NCI-H446 treated with DMSO at 0.1 percent for 48 hours (cell line): ENCODE data around the gene UCN.
"Not testable (repeated sequence)": the region's sequence is repeated elsewhere in the genome, so short reads cannot be mapped to it uniquely, and the experiment has no call there.

ENCODE experiments used
- DNase-seq: peaks from one replicate; lab custom pipeline; 2025; lab: John Stamatoyannopoulos, UW

The UCN gene

DNA sequence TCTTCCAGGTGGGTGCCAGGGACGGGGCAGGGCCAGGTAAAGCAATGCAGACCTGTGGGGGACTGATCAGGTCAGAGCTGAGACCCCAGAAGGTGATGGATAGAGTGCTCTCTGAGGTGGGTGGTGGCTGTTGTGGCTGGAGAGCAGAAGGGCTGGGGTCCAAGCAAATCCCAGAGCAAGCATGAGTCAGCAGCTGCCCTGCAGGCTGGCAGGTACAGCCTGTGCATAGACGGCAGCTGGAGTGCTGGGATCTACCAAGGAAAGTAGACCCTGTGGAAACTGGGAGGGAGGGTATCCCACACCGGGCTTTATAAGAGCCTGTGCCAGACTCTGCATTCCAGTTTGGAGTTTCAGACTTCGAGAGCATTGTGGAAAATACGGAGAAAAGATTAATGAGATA lies 25.4 kb downstream of the UCN start:
- no peak for DNase-seq

DNA sequence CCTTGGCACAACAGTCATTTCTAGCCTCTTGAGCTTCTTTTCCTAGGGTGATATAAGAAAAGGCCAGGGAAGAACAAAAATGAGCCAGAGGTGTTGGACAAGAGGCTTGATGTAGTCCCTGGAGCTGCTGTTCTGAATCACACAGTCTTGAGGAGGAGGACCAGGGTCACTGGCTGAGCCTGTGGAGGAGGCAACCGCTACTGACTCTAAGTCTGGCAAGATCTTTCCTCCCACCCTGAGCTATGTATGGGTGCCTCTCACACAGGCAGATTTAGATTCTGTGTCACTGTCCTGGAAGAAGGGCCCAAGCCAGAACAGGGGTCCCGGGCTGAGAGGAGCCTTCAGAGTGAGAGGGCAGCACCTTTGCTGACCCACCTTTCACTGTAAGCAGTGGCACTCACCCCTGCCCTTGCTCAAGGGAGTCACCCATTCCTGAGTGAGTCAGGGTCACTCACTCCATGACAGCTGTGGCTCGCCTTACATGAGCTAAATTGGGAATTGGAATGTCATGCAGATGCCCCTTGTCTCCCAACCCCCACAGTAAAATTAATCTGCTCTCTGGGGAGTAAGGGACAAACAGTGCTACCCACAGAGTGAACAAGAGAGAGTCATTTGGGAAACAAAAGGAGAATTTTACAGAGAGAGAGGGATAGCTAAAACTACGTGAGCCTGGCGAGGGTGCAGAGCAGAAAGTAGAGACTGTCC lies 26.2 kb downstream of the UCN start, which contains the start of gene TRIM54:
Gene TRIM54 (plus strand): TSS at position 575 of the 705 bp plus-strand sequence. CDS start 303 bp downstream, outside the sequence.
- DNase-seq = no peak

DNA sequence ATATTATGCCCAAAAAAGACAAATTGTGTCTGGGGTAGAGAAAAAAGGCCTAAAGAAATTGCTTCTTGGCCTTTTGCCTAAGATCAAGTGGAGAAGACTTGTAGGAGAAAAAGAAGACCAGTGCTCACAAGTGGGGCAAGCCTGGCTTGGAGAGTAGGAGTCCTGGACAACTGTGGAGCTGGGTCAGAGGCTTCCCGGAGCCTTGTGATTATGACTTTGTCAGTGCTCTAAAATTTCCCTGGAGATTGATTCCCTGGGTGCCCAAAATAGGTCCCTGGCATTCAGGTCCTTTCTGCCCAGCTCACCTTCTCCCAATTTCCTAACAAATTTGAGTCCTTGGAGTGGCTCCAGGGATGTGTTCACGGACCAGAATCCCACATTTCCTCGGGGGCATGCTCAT lies 26.8 kb downstream of the UCN start:
- no peak for DNase-seq

DNA sequence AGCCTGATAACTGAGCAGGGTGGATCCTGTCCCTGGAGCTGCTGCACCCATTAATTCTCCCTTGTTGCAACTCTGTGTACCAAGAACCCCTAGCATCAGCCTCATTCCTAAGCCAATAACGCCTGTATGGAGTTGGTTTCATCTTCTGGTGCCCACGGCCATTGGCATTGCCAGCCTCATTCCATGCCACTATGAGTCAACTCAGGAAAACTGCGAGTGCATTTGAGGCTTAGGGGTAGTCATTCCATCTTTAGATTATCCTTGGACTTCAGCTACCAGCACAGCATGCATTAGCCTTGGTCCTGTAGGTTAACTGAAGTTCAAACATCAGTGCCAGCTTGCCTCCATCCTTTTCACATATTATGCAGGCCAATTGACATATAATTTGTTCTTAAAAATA lies 27.4 kb downstream of the UCN start:
- DNase-seq = no peak

DNA sequence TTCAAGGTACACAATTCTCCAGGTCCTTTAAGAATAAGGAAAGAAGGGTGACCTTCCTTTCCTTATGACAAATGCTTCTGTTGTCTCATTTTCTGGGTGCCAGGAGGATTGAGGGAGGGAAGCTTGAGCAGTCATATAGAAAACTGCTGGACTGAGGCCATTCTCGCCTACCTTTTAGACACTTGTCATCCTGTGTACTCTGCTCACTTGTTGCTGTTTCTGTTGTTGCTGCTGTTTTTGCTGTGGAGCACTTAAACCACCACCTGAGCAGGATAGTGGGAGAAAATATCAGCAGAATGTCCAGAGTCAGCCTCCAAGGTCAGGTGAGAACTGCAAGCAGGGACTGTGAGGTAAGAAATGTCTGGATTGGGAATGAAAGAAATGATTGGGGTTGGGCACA lies 30.2 kb downstream of the UCN start:
- no peak for DNase-seq

DNA sequence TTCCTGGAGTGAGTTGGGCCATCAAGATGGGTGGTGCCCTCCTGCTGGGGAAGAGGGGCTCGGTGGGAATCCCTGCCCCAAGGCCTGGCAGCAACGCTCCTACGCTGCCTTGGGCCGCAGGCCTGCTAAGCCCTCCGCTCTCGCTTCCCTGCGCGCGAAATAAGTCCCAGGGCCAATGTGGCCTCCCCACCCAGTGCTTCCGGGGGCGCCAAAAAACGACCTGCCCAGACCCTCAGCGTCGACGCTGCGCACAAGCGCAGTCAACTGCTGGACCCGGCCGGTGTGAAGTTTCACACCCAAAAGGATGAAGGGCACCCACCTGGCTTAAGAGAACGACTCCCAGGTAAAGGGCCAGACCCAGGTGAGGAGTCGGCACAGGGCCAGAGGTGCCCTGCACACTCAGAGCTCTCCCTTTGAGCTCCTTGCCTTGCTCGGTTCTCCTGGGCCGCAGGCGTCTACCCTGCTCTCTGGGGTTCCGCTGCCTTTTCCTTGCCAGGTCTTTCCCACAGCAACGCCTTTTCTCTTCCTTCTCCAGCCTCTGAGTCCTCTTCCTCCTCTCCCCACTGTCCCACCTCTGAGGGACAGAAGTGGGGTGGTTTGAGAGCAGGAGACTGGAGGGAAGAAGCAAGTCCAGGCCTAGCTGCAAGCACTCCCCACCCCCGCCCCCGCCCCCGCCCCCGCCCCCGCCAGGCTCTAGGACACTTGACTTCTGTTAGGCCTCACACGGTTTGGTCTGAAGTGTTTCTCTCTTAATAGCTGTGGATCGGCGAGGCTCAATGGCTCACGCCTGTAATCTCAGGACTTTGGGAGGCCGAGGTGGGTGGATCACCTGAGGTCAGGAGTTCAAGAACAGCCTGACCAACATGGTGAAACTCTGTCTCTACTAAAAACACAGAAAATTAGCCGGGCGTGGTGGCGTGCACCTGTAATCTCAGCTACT lies 32.8 kb downstream of the UCN start, which contains the start of gene DNAJC5G:
Gene DNAJC5G (plus strand): TSS at position 223 of the 940 bp plus-strand sequence. CDS start 1,296 bp downstream, outside the sequence.
- DNase-seq = no peak

DNA sequence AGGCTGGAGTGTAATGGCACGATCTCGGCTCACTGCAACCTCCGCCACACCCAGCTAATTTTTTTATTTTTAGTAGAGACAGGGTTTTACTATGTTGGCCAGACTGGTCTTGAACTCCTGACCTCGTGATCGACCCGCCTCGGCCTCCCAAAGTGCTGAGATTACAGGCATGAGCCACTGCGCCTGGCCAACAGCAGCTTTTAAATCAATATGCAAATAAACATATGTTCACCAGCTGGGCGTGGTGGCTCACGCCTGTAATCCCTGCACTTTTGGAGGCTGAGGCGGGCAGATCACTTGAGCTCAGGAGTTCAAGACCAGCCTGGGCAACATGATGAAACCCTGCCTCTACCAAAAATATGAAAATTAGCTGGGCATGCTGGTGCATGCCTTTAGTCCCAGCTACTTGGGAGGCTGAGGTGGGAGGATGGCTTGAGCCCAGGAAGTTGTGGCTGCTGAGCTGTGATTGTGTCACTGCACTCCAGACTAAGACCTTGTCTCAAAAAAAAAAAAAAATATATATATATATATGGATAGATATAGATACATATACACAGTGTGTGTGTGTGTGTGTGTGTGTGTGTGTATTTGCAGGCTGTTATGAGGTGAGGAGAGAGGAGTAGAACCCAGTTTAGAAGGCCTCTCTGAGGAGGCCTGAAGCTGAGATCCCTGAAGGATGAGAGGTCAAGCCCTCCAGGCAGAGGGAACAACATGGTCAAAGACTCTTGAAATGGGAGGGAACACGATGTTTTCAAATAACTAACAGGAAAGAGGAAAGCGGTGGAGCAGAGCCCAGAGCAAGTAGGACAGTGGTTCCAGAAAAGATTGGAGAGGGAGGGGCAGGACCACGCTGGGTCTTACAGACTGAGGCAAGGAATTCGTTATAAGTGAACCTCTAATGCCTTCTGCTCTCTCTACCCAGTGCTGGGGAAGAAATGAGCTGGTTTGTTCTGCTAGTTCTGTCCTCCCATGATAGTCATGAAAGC lies 35.4 kb downstream of the UCN start:
- DNase-seq = not testable (repeated sequence)

DNA sequence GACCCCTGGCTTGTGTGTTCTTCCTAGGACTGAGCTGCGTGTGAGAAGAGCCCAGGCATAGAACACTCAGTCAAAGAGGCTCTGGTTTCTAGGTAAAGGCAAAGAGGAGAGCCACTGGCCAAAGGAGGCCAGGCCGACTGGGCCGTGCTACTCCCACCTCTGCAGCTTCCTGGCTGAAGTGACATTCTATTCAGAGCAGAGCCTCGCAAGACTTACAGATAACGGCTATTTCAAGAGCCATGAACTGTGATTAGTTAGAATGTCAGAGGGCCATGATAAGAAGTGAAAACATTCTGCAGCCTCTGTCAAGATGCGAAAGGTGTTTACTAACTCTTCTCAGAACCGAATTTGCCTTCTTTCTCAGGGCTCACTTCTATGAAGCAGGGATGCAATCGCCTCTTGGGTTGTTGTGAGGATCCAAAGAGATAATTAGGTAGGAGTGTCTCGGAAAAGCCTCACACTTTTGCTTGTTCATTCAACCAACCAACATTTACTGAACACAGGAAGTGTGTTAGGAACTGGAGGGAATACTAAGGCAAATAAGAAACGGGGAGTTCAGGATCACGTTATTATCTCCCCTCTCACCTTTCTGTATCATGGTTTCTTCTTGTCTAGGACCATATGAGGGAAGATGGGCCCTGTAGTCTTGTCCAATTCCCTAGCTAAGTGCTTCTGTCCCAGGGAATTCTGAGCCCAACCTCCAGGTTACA lies 36.5 kb downstream of the UCN start:
- no peak for DNase-seq

DNA sequence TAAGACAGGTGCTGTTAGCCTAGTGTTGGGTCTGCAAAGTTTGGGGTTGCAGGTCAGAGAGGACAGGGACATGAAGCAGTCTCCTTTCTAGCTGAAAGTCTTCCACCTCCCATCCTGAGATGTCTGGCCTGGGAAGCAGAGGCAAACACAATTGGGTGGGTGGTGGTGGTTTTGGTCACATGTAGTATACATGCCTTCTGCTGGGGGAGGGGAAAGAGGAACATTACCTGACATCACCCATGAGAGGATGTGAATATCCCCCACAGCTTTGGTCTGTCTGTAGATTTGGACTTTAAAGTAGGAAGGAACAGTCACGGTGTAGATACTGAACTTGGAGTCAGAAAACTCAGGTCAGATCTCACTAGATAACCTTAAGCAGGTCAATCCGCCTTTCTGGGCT lies 37.6 kb downstream of the UCN start:
- no peak for DNase-seq

DNA sequence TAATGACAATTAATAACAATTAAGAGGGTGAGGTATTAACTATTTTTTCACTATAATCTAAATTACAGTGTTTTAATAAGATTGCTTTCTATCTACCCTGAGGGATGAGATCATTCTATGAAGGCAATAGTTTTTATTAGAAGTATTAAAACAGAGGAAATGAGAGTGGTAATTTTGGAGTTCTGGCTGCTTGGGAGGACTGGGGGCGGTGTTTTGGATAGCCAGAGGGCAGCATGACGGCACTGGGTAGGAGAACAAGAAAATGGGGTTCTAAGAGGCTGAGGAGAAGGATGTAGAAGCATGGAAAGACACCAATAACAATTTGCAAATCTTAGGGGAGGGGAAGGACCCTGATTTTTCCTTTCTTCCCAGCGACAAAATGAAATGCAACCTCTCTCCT lies 38.1 kb downstream of the UCN start:
- no peak for DNase-seq

DNA sequence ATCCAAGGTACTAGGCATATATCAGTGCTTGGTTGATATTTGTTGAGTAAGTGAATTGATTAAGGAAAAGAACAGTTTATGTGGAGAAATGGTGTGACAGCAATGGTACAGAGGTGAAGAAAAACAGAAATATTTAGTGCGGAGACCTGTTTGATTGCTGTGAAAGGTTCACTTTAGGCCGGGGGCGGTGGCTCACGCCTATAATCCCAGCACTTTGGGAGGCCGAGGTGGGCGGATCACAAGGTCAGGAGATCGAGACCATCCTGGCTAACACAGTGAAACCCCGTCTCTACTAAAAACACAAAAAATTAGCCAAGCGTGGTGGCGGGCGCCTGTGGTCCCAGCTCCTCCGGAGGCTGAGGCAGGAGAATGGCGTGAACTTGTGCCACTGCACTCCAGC lies 39.9 kb downstream of the UCN start:
- not testable (repeated sequence) for DNase-seq

DNA sequence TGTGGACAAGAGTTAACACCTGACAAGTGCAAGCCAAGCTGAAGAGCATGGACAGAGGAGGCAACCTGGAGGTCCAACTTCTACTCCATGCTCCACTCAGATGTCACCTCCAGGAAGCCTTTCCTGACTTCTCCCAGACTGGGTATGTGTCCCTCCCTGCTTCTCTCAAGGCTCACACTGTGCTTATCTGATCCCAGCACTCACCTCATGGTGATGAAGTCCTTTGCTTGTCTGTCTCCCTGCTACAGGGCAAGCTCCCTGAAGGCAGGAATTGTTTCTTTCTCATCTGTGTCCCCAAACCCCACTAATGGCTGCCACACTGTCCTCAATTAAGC lies 42.7 kb downstream of the UCN start:
- no peak for DNase-seq

DNA sequence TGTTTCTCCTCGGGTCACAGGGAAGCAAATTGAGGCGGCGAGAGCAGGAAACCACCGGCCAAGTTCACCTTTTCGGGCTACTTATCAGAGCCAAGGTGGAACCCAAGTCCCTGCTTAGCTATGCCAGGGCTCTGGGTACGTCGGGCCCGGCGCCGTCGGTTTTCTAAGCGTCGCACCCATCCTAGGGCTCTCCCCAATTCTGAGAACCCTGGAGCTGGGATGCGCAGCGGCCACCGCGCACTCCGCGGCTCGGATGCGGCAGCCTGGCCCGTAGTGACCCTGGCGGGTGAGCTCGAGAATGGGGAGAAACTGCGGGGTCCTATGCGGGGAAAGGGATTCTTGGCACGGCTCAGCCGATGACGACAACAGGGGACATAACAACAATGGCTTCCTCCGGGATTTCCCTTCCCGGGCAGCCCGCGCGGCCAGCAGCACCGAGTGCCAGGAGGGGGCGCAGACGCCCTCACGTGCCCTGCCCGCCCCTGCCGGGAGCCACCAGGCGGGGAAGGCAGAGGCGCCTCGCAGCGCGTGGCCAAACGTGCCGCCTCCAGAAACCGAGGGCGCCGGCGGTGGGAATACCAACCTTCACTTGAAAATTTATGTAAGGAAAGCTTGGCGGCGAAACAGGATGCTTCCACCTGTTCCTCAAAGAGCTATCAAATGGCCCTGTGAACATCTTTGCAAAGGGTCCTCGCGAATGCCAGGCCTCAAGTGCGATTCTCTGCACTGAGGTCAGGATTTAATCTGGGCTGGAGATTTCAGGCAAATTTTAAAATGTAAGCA lies 43.3 kb downstream of the UCN start:
- DNase-seq = peak; percentile 16

DNA sequence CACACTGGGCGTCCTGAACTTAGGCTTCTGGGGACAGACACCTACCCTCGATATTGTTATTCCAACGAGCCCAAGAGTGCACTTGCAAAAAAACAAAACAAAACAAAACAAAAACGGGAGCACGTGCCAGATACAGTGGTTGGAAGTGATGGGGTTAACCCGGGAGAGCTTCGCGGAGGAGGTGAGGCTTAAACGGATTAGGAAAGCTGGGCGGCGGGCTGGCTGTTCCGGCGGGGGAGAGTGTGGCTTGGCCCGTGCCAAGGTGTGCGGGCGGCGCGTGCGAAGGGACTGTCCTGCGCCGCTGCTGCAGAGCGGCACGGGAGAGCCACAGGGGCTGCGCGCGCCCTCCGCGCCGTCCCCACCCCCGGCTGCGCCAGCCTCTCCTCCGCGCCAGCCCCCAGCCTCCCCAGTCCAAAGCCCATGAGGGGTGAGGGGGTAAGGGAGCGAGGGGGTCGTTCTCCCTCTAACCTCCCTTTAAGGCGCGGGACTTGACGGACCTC lies 43.9 kb downstream of the UCN start:
- no peak for DNase-seq

DNA sequence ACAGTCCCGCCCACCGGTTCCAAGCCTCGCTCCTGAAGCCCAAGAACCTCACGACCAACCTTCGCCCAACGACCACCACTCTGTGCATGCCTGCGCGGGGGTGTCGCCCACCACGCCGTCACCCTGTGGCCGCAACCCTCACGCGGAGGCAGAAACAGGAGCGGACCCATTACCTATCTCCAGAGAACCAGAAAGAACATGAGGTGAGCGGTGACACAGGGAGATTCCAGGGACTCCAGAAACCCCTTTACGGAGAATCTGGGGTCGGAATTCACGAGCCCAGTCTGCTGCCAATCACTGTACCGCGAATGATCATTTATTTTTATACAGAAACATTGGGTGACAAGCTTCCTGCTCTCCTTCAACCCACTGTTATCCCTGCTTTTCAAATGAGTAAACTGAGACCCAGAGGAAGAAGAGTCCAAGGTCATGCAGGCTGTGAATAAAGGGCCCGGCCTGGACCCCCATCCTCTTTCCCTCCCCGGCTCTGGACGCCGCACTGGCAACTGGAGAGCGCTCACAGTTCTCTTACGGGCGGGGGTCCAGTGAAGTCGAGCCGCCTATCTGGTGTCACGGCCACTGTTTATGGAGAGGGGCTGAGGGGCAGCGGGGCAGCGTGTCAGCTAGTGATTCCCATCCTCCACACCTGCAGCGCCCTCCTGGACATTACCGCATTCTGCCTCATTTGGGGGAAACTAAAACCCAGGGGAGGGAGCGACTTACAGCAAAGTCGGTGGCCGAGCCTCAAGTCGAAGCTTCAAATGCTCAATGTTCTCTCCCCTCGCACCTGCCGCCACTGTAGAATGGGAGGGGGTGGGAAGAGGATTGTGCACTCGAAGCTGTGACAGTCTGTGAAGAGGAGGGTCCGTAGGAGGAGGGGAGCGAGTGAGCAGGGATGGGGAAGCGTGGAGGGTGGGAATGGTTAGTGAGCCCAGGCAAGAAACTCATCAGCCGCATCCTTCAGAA lies 44.7 kb downstream of the UCN start:
- no peak for DNase-seq

DNA sequence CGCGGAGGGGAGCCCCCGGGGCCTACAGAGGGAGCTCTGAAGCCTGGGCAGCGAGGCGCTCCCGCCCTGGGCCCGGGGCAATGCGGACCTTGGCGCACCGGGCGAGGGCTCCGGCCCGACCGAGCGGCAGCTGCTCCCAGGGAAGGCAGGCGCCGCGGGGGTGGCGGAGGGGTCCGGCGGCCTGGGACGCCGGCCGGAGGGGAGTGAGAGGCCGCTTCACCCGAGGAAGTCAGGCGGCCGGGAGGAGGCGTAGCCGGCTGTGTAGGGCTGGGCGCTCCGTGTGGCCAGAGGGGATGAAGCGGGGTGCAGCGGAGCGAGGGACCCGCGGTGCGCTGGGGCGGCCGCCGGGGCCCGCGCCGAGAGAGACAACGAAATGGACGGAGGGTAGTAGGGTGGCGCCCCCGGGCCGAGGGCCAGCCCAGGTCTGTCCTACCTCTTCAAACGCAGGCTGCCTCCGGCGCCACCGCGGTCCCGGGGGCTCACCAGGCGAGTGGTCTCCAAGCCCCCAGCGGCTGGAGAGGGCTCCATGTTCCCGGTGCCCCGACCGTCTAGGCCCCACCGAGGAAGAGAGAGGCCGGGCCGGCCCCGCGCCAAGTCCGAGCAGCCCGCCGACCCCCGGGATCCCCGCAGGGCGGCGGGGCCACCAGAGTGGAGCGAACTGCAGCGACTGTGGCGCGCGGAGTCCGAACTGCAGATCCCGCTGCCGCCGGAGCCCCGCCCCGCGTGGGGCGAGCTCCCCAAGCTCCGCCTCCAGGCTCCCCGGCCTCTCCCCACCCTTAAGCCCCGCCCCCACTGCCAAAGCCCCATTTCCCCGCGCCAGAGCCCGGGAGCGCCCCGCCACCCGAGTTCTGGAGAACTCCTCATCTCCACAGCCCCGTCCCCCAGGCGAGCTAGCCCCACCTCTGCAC lies 45.6 kb downstream of the UCN start, which contains the start of gene SLC30A3:
Gene SLC30A3 (minus strand): TSS at position 669 of the 908 bp plus-strand sequence. CDS start 141 bp downstream, at position 528.
- DNase-seq = no peak

DNA sequence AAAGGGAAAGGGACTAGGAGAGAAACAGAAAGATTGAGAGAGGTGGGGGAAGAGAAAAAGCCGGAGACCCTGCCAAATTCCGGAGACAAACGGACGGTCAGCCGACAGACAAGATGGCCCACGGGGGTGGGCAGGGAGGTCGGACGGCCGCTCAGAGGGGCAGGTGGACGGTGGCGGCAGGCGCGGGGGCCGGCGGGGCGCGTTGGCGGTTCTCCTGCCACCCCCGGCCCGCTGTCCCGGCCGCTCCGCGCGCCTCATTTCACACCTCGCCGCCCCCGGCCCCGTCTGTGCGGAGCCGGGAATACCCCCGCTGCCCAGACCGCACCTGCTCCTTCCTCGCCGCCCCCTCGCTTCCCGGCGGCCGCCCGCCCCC lies 46.3 kb downstream of the UCN start:
- no peak for DNase-seq
